Fibroblast of gingiva (primary cell): ENCODE results near the gene DNTT.

ENCODE experiments used
- DNase-seq: peaks from one replicate; pipeline ENCODE4 v3.0.0-alpha.2; 2011; ENCODE audit warnings: low read depth

DNTT gene

DNA sequence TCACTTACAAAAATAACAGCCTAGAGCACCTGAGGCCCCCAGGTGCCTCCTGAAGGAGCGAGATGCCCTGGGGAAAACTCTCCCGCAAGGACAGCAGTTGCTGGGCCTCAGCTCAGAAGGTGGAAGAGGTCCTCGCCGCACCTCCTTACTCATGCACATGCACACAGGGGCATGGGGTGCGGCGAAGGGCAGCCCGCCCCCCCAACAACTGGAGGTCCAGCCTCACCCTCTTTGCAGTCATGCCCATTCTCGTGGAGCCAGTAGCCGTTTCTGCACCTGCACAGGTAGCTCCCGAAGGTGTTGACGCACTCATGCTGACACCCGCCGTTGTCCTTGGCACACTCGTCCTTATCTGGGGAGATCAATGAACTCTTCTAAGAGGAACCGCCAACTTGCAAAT, 74.5 kb downstream of the DNTT start:
- no peak for DNase-seq

DNA sequence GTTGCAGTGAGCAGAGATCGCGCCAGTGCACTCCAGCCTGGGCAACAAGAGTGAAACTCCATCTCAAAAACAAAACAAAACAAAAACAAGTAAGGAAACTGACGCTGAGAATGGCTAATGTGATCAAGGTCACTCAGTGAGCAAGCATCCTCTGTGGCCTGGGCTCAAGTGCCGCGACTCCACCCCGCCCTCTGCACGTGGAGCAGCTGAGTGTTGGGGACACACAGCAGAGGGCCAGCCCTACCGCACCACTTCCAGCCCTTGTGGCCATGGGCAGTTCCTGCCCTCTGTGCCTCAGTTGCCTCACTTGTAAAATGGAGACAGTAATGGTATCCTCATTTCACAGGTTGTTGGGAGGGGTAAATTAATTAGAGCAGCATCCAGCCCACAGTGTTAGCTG, 75.5 kb downstream of the DNTT start:
- DNase-seq = no peak

DNA sequence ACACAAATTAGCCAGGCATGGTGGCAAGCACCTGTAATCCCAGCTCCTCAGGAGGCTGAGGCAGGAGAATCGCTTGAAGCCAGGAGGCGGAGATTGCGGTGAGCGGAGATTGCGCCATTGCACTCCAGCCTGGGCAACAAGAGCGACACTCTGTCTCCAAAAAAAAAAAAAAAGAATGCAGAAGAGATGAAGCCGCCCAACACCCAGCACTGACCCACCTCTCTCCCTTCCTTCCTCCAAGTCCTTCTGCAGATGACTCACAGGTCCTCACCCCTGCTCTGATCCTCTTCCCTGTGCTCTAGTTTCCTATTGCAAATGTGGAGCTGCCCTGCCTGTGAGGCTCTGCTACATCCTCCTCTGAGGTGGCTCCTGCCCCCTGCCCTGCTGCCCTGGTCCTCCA, 76.6 kb downstream of the DNTT start:
- no peak for DNase-seq

DNA sequence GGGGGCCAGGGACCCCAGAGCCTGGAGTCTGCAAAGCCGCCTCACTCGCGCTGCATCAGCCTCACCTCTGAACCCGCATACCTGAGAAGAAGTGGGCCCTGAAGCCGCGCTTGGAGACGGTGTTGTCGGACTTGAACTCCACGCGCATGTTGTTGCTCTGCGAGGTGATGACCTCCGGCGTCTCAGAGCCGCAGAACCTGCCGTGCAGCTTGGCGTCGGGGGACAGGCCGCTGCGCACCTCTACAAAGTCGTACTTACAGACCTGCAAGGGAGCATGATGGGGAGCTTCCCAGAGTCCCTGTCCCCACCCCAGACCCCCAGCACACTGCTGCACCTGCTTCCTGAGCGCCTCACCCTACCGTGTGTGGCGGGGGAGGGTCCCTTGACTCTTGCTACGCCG, 80.3 kb downstream of the DNTT start:
- no peak for DNase-seq

DNA sequence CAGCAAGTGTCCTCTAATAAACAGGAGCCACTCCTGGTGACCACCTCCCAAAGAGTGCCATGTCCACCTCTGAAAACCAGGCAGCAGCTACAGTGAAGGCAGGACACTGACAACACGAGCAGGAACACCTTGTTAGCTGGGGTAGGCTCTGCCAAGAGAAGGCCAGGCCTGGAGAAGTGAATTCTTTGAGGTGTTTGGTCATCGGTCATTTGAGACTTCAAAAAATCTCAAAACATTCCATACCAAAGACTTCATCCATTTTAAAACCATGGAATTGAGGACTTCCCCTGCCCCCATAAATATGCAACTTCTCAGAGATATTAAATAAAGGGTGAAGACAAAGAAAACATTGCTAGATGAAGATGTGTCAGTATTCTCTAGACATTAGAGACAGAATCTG, 82.9 kb downstream of the DNTT start:
- DNase-seq = no peak

DNA sequence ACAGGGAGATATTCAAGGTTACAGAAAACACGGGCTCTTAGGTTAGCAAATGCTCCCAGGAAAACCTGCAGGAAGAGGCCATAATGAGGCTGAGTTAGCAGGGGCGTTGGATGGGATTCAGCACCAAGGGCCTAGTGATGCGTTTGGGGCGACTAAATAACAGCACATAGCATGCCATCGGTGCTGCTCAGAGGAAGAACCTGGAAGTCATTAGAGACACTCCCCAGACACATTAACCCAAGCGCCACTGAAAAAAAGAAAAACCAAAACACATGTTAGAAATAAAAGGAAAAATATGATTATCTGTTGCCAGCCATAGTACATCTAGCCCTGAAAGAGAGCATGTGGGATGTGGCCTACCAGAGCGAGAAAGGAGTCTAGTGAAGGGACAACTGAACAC, 83.4 kb downstream of the DNTT start:
- DNase-seq = no peak
